ENCODE results near the gene ITGB8. TPM values are rescaled to one million over a fixed set of nuclear protein-coding genes. Genes with fewer than 3 reads are reported as not detected.

The ITGB8 gene
- total RNA-seq, 4 donors from 2014 or later = 0.31 to 0.90 (median 0.56) TPM

- Histone ChIP-seq H3K36me3 (no peaks in the 10 kb centered on the region), H3K27me3 (no peaks in the 10 kb centered on the region), H3K27ac (no peak overlapping the region), H3K4me3 (no peak overlapping the region), H3K9me3 (no peaks in the 10 kb centered on the region), H3K4me1 (no peaks in the 10 kb centered on the region)
- intact Hi-C loops (cut with DNase I; ENCODE audit: low total_unique reads) = no loop called here
- no peak for TF ChIP-seq CTCF (IDR thresholded peaks at IDR 0.05 in 4 of 5, conservative IDR thresholded peaks at IDR 0.05 in 1 of 5)
- no peak for TF ChIP-seq POLR2A (IDR thresholded peaks at IDR 0.05)
- no peak for DNase-seq
- ATAC-seq = no peak
- in situ Hi-C loops (cut with MboI; ENCODE audit: low sequenced_read_pairs in 4 of 4) = no loop called here
These were observed 134.2 kb downstream of the ITGB8 start for GRCh38 chr7:20464891-20465290.

Other genes with a start within 250 kb of the ITGB8 start
- not detected for gene MACC1, start 113.5 kb upstream of the ITGB8 start, total RNA-seq

Data from gastrocnemius medialis (tissue), 4 donors.